ENCODE data around the gene TUBB1. TPM values are rescaled to one million over a fixed set of nuclear protein-coding genes. Genes with fewer than 3 reads are reported as not detected.
"Not testable (repeated sequence)": the region's sequence is repeated elsewhere in the genome, so short reads cannot be mapped to it uniquely, and the experiment has no call there.

TUBB1 gene
- total and polyA plus RNA-seq, 12 donors, result 0.07 to 1.3 (median 0.13) TPM; not detected in 5

GRCh38 chr20:59008715-59009336, 10.4 kb upstream of the TUBB1 start:
- peak in 4 of 7 donors; percentile 8 to 33 (median 14) for DNase-seq
- no peaks in the 10 kb centered on the region for H3K27me3 ChIP-seq
- 85 to 96% (median 92%) methylated on average over 5 to 8 of the region's 8 CpGs for WGBS, 4 donors
- intact Hi-C loops (cut with DNase I), result no loop called here
- no peaks in the 10 kb centered on the region for H3K9me3 ChIP-seq (replicated peaks in 1 of 3)
- TF ChIP-seq POLR2A (IDR thresholded peaks at IDR 0.05) (no peak), CTCF (IDR thresholded peaks at IDR 0.05) (no peak)
- H3K27ac ChIP-seq, result peak overlapping the region in 1 of 5 donors; percentile 86
- peaks cover 17 to 32% of the 10 kb centered on the region in 2 donors for H3K4me1 ChIP-seq (replicated peaks in 1 of 2)
- H3K36me3 ChIP-seq (replicated peaks in 1 of 2), result no peaks in the 10 kb centered on the region
- no peak overlapping the region for H3K4me3 ChIP-seq

GRCh38 chr20:59010321-59010994, 8.8 kb upstream of the TUBB1 start:
- Histone ChIP-seq H3K4me3 (no peak overlapping the region), H3K27ac (no peak overlapping the region), H3K4me1 (replicated peaks in 1 of 2) (peaks cover 11 to 21% of the 10 kb centered on the region in 2 donors), H3K36me3 (replicated peaks in 1 of 2) (no peaks in the 10 kb centered on the region), H3K27me3 (no peaks in the 10 kb centered on the region), H3K9me3 (replicated peaks in 1 of 3) (no peaks in the 10 kb centered on the region)
- no peak for TF ChIP-seq CTCF (IDR thresholded peaks at IDR 0.05)
- TF ChIP-seq POLR2A (IDR thresholded peaks at IDR 0.05), result no peak
- WGBS, 4 donors, result 80 to 87% (median 83%) methylated on average over 8 of the region's 8 CpGs
- DNase-seq, result peak in 3 of 7 donors; percentile 0 to 27 (median 16)
- intact Hi-C loops (cut with DNase I), result no loop called here

GRCh38 chr20:59010995-59011873, 8.0 kb upstream of the TUBB1 start:
- WGBS, 4 donors, result 66 to 75% (median 68%) methylated on average over 17 of the region's 17 CpGs
- peak overlapping the region in 1 of 5 donors; percentile 16 for H3K27ac ChIP-seq
- intact Hi-C loops (cut with DNase I), result no loop called here
- H3K27me3 ChIP-seq, result no peaks in the 10 kb centered on the region
- peaks cover 7 to 13% of the 10 kb centered on the region in 2 donors for H3K4me1 ChIP-seq (replicated peaks in 1 of 2)
- H3K36me3 ChIP-seq (replicated peaks in 1 of 2), result no peaks in the 10 kb centered on the region
- H3K9me3 ChIP-seq (replicated peaks in 1 of 3), result no peaks in the 10 kb centered on the region
- no peak for TF ChIP-seq CTCF (IDR thresholded peaks at IDR 0.05)
- TF ChIP-seq POLR2A (IDR thresholded peaks at IDR 0.05), result no peak
- H3K4me3 ChIP-seq, result no peak overlapping the region
- DNase-seq, result peak in 4 of 7 donors; percentile 14 to 59 (median 25)

GRCh38 chr20:59011874-59012157, 7.4 kb upstream of the TUBB1 start:
- intact Hi-C loops (cut with DNase I); H3K27ac ChIP-seq; H3K4me3 ChIP-seq; H3K9me3 ChIP-seq (replicated peaks in 1 of 3); H3K36me3 ChIP-seq (replicated peaks in 1 of 2); DNase-seq; H3K27me3 ChIP-seq: not testable (repeated sequence)
- 82 to 93% (median 91%) methylated on average over 3 of the region's 3 CpGs for WGBS, 4 donors
- H3K4me1 ChIP-seq (replicated peaks in 1 of 2), result peaks cover 7 to 15% of the 10 kb centered on the region in 2 donors
